T-helper 2 cell (primary cell): Measurements from ENCODE around the gene GPR37L1.
"Not testable (repeated sequence)": the region's sequence is repeated elsewhere in the genome, so short reads cannot be mapped to it uniquely, and the experiment has no call there.

Source experiments
- DNase-seq, 5 experiments: peaks; one replicate each; pipeline versions ENCODE4 v3.0.0 to v3.0.0-alpha.2; 2012 to 2022

The GPR37L1 gene

GRCh38 chr1:202171292-202172014, 48.7 kb downstream of the GPR37L1 start:
- no peak for DNase-seq

- peak in 1 of 5 experiments; percentile 33 for DNase-seq
Observed at GRCh38 chr1:202172015-202172355, 49.3 kb downstream of the GPR37L1 start.

- no peak for DNase-seq
Observed at GRCh38 chr1:202173993-202174392, 51.3 kb downstream of the GPR37L1 start.

GRCh38 chr1:202176949-202177927, 54.5 kb downstream of the GPR37L1 start:
- DNase-seq: no peak

- DNase-seq: no peak
Observed at GRCh38 chr1:202179828-202180750, 57.4 kb downstream of the GPR37L1 start.

GRCh38 chr1:202180751-202181139, 58.0 kb downstream of the GPR37L1 start:
- not testable (repeated sequence) for DNase-seq

- DNase-seq: no peak
Observed at GRCh38 chr1:202181586-202181985, 58.9 kb downstream of the GPR37L1 start.

- no peak for DNase-seq
Observed at GRCh38 chr1:202182040-202182877, 59.5 kb downstream of the GPR37L1 start.
